ENCODE data around the gene ZNF292.
"Not testable (repeated sequence)": the region's sequence is repeated elsewhere in the genome, so short reads cannot be mapped to it uniquely, and the experiment has no call there.

ZNF292 gene
- total RNA-seq = 7.2 to 80.7 (median 31.6) reads per million in 18 experiments

DNA sequence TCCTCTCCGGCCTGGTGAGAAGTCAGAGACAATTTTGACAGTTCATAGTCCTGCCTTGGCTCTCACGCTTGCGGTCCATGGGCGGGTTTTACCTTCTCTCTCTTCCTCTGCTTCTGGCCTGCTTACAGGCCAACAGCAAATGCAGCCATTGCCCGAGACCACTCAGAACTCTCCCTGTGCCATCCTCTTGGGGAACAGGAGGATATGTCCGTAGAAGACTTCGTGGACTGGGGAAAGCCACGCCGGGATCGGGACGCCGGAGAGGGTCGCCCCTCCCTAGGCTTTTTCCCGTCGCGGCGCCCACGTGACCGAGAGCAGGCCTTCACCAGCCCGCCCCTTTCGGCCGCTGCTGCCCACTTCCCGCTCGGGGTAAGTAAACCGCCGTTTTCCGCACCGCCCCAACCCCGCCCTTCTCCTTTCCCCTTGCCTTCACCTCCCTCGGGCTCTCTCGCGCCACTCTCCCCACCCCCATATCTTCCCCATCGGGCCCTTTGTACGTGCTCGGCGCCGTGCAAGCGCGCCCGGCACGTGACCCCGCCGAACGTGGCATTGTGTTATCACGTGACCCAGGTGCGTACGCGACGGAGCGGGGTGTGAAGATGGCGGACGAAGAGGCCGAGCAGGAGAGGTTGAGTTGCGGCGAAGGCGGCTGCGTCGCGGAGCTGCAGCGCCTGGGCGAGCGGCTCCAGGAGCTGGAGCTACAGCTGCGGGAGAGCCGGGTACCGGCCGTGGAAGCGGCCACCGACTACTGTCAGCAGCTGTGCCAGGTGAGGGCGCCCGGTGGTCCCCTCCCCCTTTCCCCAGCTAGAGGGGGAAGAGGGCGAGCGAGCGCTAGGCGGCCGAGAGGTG lies at the start of gene ZNF292:
Gene ZNF292, plus strand, starts transcription at position 573 of the 849 bp plus-strand sequence. Its CDS starts 27 bp downstream, at position 600.
- DNase-seq = peak; percentile 95 to 97

DNA sequence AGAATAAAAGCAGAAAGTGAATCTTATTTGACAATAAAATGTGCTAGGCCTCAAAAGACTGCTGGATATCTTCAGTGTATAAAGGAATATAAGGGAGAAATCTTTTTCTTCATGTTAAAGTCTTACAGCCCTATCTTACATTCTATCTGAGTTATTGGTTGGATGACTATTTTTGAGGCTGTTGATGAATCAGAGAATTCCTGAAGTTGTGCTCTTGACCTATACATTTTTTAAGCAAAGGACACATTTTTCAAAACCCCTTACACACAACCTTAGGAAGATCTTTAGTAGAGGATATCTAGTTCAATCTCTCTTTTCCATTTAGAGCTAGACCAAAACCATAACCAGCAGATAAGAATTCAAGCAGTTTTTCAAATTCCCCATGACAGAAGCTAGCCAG lies 49.5 kb upstream of the ZNF292 start:
- DNase-seq = no peak

DNA sequence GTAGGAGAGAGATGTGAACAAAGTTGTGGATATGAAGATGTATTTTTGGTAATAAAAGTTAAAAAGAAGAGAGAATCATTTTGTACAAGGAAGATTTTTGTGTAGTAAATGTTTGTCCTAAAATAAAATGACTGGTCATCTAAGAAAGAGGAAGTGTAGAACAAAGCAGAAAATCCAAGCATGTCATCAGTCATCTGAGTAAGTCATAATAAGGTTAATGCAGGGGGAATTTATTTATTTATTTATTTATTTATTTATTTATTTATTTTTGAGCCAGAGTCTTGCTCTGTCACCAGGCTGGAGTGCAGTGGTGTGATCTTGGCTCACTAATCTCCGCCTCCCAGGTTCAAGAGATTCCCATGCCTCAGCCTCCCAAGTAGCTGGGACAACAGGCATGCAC lies 44.7 kb upstream of the ZNF292 start:
- peak; percentile 39 to 60 for DNase-seq

DNA sequence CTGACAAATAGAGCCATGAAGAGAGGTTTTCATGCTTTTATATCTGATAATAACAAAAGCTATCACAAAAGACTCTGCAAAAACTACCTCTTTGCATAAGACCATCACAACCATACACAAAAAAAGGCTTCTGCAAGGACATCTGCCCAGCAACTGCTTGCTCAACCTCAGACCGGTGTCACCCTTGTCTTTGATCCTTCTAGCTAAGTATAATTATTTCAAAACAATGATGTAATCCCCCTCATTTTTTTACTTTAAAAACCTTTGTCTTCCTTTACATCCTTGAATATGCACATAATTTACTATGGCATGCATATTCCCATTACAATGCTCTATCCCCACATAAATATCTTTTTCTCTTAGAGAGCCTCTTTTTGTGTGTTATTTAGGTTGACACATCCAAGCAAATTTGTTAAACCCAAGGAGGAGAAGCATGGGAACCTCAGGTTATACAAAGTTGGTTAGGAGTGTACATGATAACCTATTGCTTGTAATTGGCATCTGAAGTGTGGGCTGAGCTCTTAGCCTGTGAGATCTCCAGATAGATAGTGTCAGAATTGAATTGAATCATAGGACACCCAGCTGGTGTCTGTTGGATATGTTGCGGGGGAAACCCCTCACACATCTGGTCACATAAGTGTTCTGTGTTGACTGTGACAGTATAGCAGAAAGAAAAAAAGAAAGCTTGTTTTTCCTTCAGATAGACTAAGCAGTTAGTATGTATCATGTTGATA lies 39.8 kb upstream of the ZNF292 start:
- DNase-seq = no peak

GRCh38 chr6:87116922-87117321 lies 38.4 kb upstream of the ZNF292 start:
- no peak for DNase-seq

- DNase-seq = no peak
Observed at GRCh38 chr6:87118054-87118453, 37.3 kb upstream of the ZNF292 start.

DNA sequence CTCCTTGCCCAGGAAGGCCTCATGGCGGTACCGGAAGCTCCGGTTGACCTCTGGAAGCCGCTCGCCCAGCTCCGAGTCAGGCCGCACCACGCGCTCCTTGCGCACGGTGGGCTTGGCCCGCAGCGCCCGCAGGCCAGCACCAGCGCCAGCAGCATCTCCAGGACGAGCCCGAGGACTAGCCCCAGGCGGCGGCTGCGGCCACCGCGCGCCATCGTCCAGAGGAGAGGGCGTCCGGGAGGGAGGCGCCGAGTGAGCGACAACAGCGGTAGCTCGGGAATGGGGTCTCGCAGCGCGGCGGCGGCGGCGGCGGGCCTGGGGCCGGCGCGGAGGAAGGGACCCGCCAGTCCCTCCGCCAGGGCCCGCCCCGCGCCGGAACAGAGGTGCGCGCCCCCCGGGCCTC lies 32.9 kb upstream of the ZNF292 start:
- no peak for DNase-seq

GRCh38 chr6:87124074-87124473 lies 31.3 kb upstream of the ZNF292 start:
- no peak for DNase-seq

- no peak for DNase-seq
Observed at GRCh38 chr6:87126501-87126900, 28.9 kb upstream of the ZNF292 start.

DNA sequence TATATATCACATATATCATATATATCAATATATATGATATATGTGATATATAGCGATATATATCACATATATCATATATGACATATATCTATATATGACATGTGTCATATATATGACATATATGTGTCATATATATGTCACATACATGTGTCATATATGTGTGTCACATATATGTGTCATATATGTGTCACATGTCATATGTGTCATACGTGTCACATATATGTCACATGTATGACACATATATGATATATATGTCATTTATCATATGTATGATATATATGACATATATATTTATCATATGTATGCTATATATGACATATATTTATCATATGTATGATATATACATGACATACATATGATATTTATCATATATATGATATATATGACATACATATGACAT lies 27.6 kb upstream of the ZNF292 start:
- DNase-seq = no peak

- DNase-seq = no peak
Observed at GRCh38 chr6:87136963-87137362, 18.4 kb upstream of the ZNF292 start.

GRCh38 chr6:87139236-87139635 lies 16.1 kb upstream of the ZNF292 start:
- peak; percentile 55 to 61 for DNase-seq

DNA sequence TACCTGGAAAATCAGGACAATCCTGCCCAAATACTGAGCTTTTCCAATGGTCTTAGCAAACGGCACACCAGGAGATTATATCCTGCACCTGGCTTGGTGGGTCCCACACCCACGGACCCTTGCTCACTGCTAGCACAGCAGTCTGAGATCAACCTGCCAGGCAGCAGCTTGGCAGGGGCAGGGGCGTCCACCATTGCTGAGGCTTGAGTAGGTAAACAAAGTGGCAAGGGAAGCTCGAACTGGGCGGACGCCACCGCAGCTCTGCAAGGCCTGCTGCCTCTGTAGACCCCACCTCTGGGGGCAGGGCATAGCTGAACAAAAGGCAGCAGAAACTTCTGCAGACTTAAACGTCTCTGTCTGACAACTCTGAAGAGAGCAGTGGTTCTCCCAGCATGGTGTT lies 15.4 kb upstream of the ZNF292 start:
- DNase-seq = not testable (repeated sequence)

- no peak for DNase-seq
Observed at GRCh38 chr6:87146363-87146762, 9.0 kb upstream of the ZNF292 start.

- DNase-seq = no peak
Observed at GRCh38 chr6:87150406-87150805, 5.0 kb upstream of the ZNF292 start.

GRCh38 chr6:87151471-87151780 lies 3.9 kb upstream of the ZNF292 start:
- DNase-seq = no peak

DNA sequence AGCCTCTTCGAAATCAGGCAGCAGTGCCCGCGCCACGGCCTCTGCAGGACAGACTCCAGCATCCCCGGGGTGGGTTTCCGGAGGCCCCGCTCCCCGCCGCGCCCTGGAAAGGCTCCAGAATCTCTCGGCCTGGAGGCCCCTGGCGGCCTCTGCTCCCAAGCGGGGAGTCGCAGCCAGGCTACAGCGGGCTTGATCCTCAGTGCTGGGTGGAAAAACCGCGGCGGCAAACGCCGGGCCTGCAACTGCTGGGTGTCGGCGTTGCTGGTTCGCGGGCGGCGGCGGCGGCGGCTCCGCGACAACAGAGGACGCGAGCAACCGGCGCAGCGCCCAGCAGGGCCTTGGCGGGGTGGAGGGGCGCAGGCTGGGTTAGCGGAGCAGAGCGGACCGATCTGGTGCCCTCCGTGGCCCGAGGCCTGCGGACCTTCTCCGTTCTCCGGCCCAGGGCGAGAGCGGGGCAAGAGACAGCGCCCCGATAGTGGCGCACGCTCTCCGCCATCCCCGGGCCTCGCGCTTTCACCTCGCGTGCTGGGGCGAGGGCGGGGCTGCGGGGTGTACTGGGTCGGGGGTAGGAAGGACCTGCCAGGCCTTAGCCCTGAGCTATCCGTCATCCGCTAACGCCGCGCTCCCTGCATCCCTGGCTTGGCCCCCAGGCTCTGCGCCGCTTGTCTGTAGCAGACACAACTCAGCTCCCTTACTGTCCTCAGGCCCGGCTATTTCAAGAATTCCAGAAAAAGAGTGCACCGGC lies 3.4 kb upstream of the ZNF292 start:
- peak; percentile 29 to 41 for DNase-seq

DNA sequence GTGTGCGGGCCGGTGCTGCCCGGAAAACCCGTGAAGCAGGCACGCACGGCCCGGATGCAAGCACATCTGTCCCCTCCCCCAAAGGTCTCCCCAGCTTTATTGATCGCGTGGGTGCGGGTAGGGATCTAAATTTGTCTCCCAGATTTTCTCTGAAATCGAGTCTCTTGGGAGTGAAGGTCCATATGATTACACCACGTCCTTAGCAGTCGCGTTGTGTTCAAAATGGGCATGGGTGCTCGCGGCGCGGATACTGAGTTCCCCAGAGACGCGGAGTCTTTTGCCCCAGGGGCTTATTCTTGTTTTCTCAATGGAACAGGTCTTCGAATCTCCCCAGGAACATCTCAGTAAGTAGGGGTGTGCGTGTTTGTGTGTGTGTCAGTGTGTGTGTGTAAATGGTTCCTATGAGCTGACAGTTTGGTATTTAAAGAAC lies 2.8 kb upstream of the ZNF292 start:
- DNase-seq = no peak

GRCh38 chr6:87154641-87154992 lies 748 bp upstream of the ZNF292 start:
- DNase-seq = no peak

DNA sequence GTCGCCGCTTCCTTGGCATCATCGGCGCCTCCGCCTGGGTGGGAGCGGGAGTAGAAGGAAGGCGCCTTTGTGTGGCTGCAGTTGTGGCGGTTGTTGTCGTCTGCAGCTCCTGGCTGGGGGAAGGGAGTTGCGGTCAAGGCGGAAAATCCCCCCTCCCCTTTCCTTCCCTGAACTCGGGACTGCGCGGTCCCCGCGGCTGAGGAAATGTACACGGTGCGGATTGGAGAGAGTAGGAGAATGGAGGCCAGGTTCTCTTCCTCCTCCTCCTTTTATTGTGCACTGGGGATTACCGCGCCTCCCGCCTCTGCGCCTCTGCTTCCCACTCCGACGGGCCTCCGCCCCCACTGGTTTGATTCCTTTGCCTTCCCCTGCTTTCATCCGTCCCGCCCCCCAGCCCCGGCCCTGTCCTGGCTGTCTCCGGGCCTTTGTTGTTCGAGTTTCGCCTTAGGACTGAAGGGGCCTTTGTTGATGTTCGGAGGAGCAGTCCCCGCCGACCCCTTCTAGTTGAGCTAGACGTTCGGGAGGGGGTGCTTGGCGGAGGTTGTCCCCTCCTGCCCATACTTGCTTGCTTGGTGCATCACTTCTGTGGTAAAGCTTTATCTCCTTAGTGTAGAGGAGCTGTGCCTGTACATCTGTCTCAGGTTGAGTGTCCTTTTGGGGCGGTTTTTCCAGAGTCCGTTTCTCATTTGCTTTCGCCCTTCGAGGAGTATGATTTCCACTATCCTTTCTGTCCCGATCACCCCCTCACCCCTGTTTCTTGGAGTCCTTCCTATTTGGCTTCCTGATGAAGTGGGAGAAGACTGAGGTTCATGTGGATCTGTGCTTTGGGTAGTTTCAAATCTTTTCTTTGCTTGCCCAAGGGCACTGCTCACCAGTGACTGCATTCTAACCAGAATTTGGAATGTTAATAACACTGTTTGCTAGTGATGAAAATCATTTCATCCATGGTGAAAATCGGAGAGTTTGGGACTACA lies 764 bp downstream of the ZNF292 start:
- DNase-seq = peak; percentile 29 to 52

GRCh38 chr6:87157596-87157995 lies 2.2 kb downstream of the ZNF292 start:
- DNase-seq = not testable (repeated sequence)

DNA sequence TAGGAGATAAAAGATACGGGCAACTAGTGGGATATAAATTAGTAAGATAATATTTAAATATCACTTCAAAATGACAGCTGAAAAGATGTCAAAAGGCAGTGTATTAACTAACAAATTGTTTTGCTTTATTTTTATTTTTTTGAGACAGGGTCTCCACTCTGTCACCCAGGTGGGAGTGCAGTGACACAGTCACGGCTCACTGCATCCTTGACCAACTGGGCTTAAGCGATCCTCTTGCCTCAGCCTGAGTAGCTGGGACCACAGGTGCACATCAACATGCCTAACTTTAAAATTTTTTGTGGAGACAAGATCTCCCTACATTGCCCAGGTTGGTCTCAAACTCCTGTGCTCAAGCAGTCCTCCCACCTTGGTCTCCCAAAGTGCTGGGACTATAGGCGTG lies 5.9 kb downstream of the ZNF292 start:
- DNase-seq = no peak
